ENCODE results near the gene SIVA1.

DNA sequence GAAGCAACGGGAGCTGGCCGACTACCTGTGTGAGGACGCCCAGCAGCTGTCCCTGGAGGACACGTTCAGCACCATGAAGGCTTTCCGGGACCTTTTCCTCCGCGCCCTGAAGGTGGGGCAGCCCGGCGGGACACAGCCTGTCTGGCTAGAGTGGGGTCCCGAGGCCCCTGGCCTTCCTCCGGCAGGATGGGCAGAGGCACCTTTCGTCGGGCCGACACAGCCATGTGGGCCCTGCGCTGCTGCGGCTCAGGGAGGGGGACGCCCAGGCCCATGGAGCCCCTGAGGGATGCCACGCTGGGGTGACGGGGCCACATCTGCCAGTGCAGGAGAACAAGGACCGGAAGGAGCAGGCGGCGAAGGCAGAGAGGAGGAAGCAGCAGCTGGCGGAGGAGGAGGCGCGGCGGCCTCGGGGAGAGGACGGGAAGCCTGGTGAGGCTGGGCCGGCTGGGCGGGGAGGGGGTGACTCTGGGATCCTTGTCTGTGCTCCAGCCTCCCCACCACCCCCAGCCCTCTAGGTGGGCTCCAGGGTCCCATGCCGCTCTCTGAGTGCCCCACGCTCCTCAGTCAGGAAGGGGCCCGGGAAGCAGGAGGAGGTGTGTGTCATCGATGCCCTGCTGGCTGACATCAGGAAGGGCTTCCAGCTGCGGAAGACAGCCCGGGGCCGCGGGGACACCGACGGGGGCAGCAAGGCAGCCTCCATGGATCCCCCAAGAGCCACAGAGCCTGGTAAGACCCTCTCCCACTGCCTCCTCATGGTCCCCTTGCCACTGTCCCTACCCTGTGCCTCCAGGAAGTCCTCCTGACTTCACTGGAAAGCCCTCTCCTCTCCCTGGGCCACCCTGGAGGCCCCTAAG lies 39.8 kb upstream of the SIVA1 start:
- TF ChIP-seq, protein P1, sequence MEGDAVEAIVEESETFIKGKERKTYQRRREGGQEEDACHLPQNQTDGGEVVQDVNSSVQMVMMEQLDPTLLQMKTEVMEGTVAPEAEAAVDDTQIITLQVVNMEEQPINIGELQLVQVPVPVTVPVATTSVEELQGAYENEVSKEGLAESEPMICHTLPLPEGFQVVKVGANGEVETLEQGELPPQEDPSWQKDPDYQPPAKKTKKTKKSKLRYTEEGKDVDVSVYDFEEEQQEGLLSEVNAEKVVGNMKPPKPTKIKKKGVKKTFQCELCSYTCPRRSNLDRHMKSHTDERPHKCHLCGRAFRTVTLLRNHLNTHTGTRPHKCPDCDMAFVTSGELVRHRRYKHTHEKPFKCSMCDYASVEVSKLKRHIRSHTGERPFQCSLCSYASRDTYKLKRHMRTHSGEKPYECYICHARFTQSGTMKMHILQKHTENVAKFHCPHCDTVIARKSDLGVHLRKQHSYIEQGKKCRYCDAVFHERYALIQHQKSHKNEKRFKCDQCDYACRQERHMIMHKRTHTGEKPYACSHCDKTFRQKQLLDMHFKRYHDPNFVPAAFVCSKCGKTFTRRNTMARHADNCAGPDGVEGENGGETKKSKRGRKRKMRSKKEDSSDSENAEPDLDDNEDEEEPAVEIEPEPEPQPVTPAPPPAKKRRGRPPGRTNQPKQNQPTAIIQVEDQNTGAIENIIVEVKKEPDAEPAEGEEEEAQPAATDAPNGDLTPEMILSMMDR (IDR thresholded peaks at IDR 0.05; ENCODE audit: low read length): no peak
- no peak for TF ChIP-seq EZH2phosphoT487 (IDR thresholded peaks at IDR 0.05; ENCODE audit: low read length)
